Astrocyte of the hippocampus (primary cell): ENCODE results near the gene DOLK.

Experiments used
- DNase-seq: peaks from one replicate; pipeline ENCODE4 v3.0.0; 2011; ENCODE audit warnings: low read depth, low spot score

Gene DOLK

GRCh38 chr9:128933731-128934130, 13.7 kb downstream of the DOLK start:
- no peak for DNase-seq

- no peak for DNase-seq
These were observed 17.8 kb downstream of the DOLK start for GRCh38 chr9:128929560-128929959.

GRCh38 chr9:128928624-128929023, 18.8 kb downstream of the DOLK start:
- DNase-seq: no peak

- peak; percentile 77 for DNase-seq
These were observed 19.5 kb downstream of the DOLK start for GRCh38 chr9:128927731-128928411.

GRCh38 chr9:128923493-128923883, 23.9 kb downstream of the DOLK start:
- DNase-seq: no peak

GRCh38 chr9:128921881-128922763, 25.3 kb downstream of the DOLK start:
- DNase-seq: peak; percentile 71

GRCh38 chr9:128920381-128921058, 26.9 kb downstream of the DOLK start, which contains the start of gene PHYHD1:
TSS of gene PHYHD1 (plus strand) at chr9:128920982. CDS start at chr9:128922324, 1,342 bp downstream.
- DNase-seq: peak; percentile 70

- no peak for DNase-seq
These were observed 27.9 kb downstream of the DOLK start for GRCh38 chr9:128919402-128920089.

GRCh38 chr9:128918921-128919320, 28.5 kb downstream of the DOLK start:
- no peak for DNase-seq

GRCh38 chr9:128917151-128917849, 30.1 kb downstream of the DOLK start:
- DNase-seq: peak; percentile 92

- no peak for DNase-seq
These were observed 30.7 kb downstream of the DOLK start for GRCh38 chr9:128916745-128917144.

- DNase-seq: peak; percentile 36
These were observed 31.2 kb downstream of the DOLK start for GRCh38 chr9:128916204-128916603.

- no peak for DNase-seq
These were observed 33.2 kb downstream of the DOLK start for GRCh38 chr9:128913995-128914772.

GRCh38 chr9:128913048-128913900, 34.1 kb downstream of the DOLK start:
- DNase-seq: no peak

GRCh38 chr9:128912270-128912853, 35.0 kb downstream of the DOLK start:
- DNase-seq: peak; percentile 95

- peak; percentile 84 for DNase-seq
These were observed 35.8 kb downstream of the DOLK start for GRCh38 chr9:128911529-128912035.

- DNase-seq: no peak
These were observed 36.5 kb downstream of the DOLK start for GRCh38 chr9:128910906-128911305.

GRCh38 chr9:128909859-128910258, 37.5 kb downstream of the DOLK start:
- no peak for DNase-seq

GRCh38 chr9:128908372-128908771, 39.0 kb downstream of the DOLK start:
- no peak for DNase-seq
